Measurements from ENCODE around the gene TBC1D13.

DNA sequence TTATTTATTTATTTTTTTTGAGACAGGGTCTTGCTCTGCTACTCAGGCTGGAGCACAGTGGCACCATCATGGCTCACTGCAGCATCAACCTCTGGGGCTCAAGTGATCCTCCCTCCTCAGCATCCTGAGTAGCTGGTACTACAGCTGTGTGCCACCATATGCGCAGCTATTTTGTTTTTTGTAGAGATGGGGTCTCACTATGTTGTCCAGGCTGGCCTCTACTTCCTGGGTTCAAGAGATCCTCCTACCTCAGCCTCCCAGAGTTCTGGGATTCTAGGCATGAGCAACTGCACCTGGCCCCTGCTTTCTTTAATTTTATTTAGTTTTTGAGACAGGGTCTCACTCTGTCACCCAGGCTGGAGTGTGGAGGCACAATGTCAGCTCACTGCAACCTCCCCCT, 43.6 kb upstream of the TBC1D13 start:
- no peak for TF ChIP-seq EZH2 (IDR thresholded peaks at IDR 0.05; ENCODE audit: borderline replicate concordance, low read length)
- TF ChIP-seq, protein P1, sequence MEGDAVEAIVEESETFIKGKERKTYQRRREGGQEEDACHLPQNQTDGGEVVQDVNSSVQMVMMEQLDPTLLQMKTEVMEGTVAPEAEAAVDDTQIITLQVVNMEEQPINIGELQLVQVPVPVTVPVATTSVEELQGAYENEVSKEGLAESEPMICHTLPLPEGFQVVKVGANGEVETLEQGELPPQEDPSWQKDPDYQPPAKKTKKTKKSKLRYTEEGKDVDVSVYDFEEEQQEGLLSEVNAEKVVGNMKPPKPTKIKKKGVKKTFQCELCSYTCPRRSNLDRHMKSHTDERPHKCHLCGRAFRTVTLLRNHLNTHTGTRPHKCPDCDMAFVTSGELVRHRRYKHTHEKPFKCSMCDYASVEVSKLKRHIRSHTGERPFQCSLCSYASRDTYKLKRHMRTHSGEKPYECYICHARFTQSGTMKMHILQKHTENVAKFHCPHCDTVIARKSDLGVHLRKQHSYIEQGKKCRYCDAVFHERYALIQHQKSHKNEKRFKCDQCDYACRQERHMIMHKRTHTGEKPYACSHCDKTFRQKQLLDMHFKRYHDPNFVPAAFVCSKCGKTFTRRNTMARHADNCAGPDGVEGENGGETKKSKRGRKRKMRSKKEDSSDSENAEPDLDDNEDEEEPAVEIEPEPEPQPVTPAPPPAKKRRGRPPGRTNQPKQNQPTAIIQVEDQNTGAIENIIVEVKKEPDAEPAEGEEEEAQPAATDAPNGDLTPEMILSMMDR (IDR thresholded peaks at IDR 0.05; ENCODE audit: low read length): no peak

Data from OCI-LY1 (cell line).